ENCODE measurements around the gene WDR90.

DNA sequence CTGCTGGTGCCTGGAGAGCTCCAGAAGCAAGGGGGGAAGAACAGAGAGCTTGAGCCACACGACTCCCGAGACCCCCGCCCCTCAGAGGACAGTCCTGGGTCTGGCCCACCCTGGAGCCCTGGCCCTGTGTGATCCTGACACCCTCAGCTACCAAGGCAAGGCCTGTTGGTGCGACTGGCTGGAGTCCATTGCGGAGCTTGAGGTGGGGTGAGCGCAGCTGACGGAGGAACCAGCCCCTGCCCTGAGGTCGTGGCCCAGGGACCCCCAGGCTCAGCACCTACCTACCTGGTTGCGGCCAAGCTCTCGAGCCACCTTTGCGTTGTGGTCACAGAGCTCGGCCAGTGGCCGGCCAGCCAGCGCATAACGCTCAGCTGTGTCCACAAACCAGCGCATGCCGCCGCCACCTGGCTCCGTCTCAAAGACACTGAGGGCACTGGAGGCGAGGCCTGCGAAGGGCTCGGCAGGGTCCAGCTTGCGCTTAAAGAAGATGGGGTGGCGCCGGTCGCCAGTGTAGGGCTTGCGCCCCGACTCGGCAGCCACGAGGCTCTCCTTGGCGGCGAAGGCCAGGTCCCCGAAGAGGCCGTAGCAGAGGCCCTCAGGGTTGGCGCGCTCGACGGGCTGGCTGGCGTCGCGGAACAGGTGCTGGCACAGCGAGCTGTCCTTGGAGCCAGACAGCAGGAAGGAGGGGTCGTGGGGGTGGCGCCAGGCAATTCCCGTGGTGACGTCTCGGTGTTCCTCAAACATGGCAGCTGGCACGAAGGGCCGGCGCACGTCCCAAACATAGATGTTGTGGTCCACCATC is 37.5 kb downstream of the WDR90 start:
- TF ChIP-seq, protein P1, sequence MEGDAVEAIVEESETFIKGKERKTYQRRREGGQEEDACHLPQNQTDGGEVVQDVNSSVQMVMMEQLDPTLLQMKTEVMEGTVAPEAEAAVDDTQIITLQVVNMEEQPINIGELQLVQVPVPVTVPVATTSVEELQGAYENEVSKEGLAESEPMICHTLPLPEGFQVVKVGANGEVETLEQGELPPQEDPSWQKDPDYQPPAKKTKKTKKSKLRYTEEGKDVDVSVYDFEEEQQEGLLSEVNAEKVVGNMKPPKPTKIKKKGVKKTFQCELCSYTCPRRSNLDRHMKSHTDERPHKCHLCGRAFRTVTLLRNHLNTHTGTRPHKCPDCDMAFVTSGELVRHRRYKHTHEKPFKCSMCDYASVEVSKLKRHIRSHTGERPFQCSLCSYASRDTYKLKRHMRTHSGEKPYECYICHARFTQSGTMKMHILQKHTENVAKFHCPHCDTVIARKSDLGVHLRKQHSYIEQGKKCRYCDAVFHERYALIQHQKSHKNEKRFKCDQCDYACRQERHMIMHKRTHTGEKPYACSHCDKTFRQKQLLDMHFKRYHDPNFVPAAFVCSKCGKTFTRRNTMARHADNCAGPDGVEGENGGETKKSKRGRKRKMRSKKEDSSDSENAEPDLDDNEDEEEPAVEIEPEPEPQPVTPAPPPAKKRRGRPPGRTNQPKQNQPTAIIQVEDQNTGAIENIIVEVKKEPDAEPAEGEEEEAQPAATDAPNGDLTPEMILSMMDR (IDR thresholded peaks at IDR 0.05) = no peak
- TF ChIP-seq POLR2A (IDR thresholded peaks at IDR 0.05) = no peak
